Endothelial cell of umbilical vein (primary cell): ENCODE results near the gene ACADVL. TPM values are rescaled to one million over a fixed set of nuclear protein-coding genes. Genes with fewer than 3 reads are reported as not detected.
A peak's percentile ranks its signal among the peaks of the same experiment; 100 is the strongest.

Experiments used
- BruUV-seq: library from RNA; stranded (reverse); fragments of 400-500 nt; replicated peaks from 2 replicates; lab custom pipeline; 2021; lab: Mats Ljungman, UMichigan
- CTCF ChIA-PET: fragments of 300-600, 350-600 bp; sonication (Branson Sonifier 250); formaldehyde crosslinking; loops from one replicate; lab custom pipeline; 2021; ENCODE audit warnings: antibody characterized with exemption, inconsistent platforms; lab: Charles Lee
- POLR2A ChIA-PET: fragments of 300-600, 350-600 bp; sonication (Branson Sonifier 250); formaldehyde crosslinking; loops from one replicate; lab custom pipeline; 2021; ENCODE audit warnings: antibody characterized with exemption, inconsistent platforms; lab: Charles Lee
- DNase-seq: peaks from one replicate; pipeline ENCODE4 v3.0.0-alpha.2; 2011; ENCODE audit warnings: low read depth, low spot score
- FAIRE-seq: peaks from 2 replicates; lab custom pipeline; 2011; peaks lifted over from hg19 to GRCh38; lab: Jason Lieb, UNC
- H2AFZ ChIP-seq: 2 replicates; pipeline ENCODE4 v1.6.0; 2012; ENCODE audit warnings: low read depth, low read length, control low read depth, inconsistent platforms
- H3K27ac ChIP-seq: 2 replicates; pipeline ENCODE4 v1.5.1; 2011; ENCODE audit warnings: low read depth, mild to moderate bottlenecking, control low read depth, low read length, moderate library complexity; ENCODE audit not compliant: insufficient read depth
- H3K27me3 ChIP-seq, 2 experiments: 2 replicates each; pipeline versions ENCODE4 v1.6.0 to v1.6.1; 2011; ENCODE audit warnings: low read length in 2 of 2, mixed read lengths in 1 of 2; ENCODE audit not compliant: control insufficient read depth in 2 of 2, insufficient read depth in 2 of 2
- H3K36me3 ChIP-seq, 2 experiments: 2 replicates in 1 of 2; 3 replicates in 1 of 2; pipeline ENCODE4 v1.5.1; 2011; ENCODE audit warnings: low read length in 2 of 2, mild to moderate bottlenecking in 1 of 2, moderate library complexity in 1 of 2; ENCODE audit not compliant: control insufficient read depth in 2 of 2, insufficient read depth in 2 of 2; ENCODE audit errors: extremely low read depth in 1 of 2
- H3K4me1 ChIP-seq: 3 replicates; pipeline ENCODE4 v1.5.1; 2011; ENCODE audit warnings: mild to moderate bottlenecking, low read length; ENCODE audit not compliant: control insufficient read depth, insufficient read depth; ENCODE audit errors: extremely low read depth
- H3K4me2 ChIP-seq: 2 replicates; pipeline ENCODE4 v1.6.1; 2011; ENCODE audit warnings: low read length, control low read depth, mixed read lengths; ENCODE audit not compliant: insufficient read depth
- H3K4me3 ChIP-seq, 3 experiments: fragments of 200-600 bp in 1 of 3; sonication (generic), shearing (Covaris generic) in 1 of 3; replicated peaks in 1 of 3; 2 replicates each; pipeline ENCODE4 v1.5.1; 2011 to 2016; ENCODE audit warnings: control low read depth in 3 of 3, low read length in 3 of 3, mild to moderate bottlenecking in 2 of 3, inconsistent platforms in 1 of 3, low read depth in 1 of 3, moderate library complexity in 1 of 3; ENCODE audit not compliant: insufficient read depth in 1 of 3
- H3K79me2 ChIP-seq: 2 replicates; pipeline ENCODE4 v1.6.0; 2012; ENCODE audit warnings: low read length, inconsistent platforms; ENCODE audit not compliant: control insufficient read depth, insufficient read depth
- H3K9ac ChIP-seq: replicated peaks from 2 replicates; pipeline ENCODE3; 2011; ENCODE audit warnings: low read length, control low read depth; ENCODE audit not compliant: insufficient read depth; ENCODE audit errors: extremely low read depth
- H3K9me1 ChIP-seq: replicated peaks from 3 replicates; pipeline ENCODE4 v1.6.0; 2011; ENCODE audit warnings: mild to moderate bottlenecking, low read length; ENCODE audit not compliant: control insufficient read depth, insufficient read depth; ENCODE audit errors: extremely low read depth
- H3K9me3 ChIP-seq: replicated peaks from 2 replicates; pipeline ENCODE4 v1.5.1; 2012; ENCODE audit warnings: low read length, inconsistent platforms; ENCODE audit not compliant: control insufficient read depth, insufficient read depth
- H4K20me1 ChIP-seq: replicated peaks from 2 replicates; pipeline ENCODE3; 2011; ENCODE audit warnings: mild to moderate bottlenecking, low read length; ENCODE audit not compliant: control insufficient read depth, insufficient read depth; ENCODE audit errors: extremely low read depth
- CTCF ChIP-seq, 2 donors: IDR thresholded peaks; 1 replicate in 1 of 2; 2 replicates in 1 of 2; pipeline ENCODE4 v1.5.1; 2011; ENCODE audit warnings: low read length in 2 of 2, mild to moderate bottlenecking in 2 of 2, moderate library complexity in 2 of 2, control low read depth in 1 of 2, inconsistent platforms in 1 of 2, low read depth in 1 of 2; ENCODE audit not compliant: insufficient read depth in 1 of 2; ENCODE audit errors: extremely low read depth in 1 of 2
- EZH2 ChIP-seq: IDR thresholded peaks from 2 replicates; pipeline ENCODE4 v1.6.1; 2012; ENCODE audit warnings: borderline replicate concordance, low read depth, mild to moderate bottlenecking, moderate library complexity, low read length, inconsistent platforms; ENCODE audit not compliant: severe bottlenecking
- FOS ChIP-seq: IDR thresholded peaks from 2 replicates; pipeline ENCODE4 v1.6.1; 2011; ENCODE audit warnings: mild to moderate bottlenecking, low read length, moderate library complexity, borderline replicate concordance; ENCODE audit not compliant: insufficient read depth
- GATA2 ChIP-seq: IDR thresholded peaks from 2 replicates; pipeline ENCODE4 v1.7.0; 2011; ENCODE audit warnings: low read depth, mild to moderate bottlenecking, moderate library complexity, mixed read lengths, low read length; ENCODE audit not compliant: insufficient read length, insufficient read depth
- JUN ChIP-seq: IDR thresholded peaks from 2 replicates; pipeline ENCODE4 v1.6.1; 2011; ENCODE audit warnings: borderline replicate concordance, low read depth; ENCODE audit not compliant: insufficient read length, insufficient read depth
- MAX ChIP-seq: IDR thresholded peaks from 2 replicates; pipeline ENCODE4 v1.6.1; 2011; ENCODE audit not compliant: insufficient read depth, insufficient read length
- MYC ChIP-seq: IDR thresholded peaks from one replicate; pipeline ENCODE4 v1.6.1; 2011; ENCODE audit warnings: mild to moderate bottlenecking, low read depth, low read length
- POLR2A ChIP-seq: IDR thresholded peaks from 2 replicates; pipeline ENCODE4 v1.6.1; 2012; ENCODE audit warnings: low read depth, mild to moderate bottlenecking, control low read depth, low read length
- POLR2AphosphoS5 ChIP-seq: IDR thresholded peaks from 2 replicates; pipeline ENCODE4 v1.6.1; 2012; ENCODE audit warnings: low read depth, mild to moderate bottlenecking, control low read depth, low read length, moderate library complexity; ENCODE audit not compliant: insufficient read depth
- dilution Hi-C: fragments of 300-500 bp; cut with MboI; formaldehyde crosslinking; loops from one replicate; pipeline ENCODE4 v1.15.0; 2019; ENCODE audit warnings: low sequenced_read_pairs; ENCODE audit not compliant: extremely low pct_ligation_motif_present
- intact Hi-C: fragments of 100-400 bp; cut with micrococcal nuclease; formaldehyde crosslinking; loops from one replicate; pipeline ENCODE4 v1.10.0; 2022
- polyA plus RNA-seq, 4 experiments: library from polyadenylated mRNA; depleted of rRNA in 3 of 4; stranded (reverse) in 3 of 4; unstranded in 1 of 4; fragments of >200 nt; gene quantifications; 2 replicates each; pipeline versions ENCODE4 v1.2.1 to v1.2.3, GENCODE V29; 2011 to 2012; ENCODE audit warnings: missing spikeins in 1 of 4
- total RNA-seq: library from RNA; stranded (reverse); gene quantifications from 2 replicates; pipeline ENCODE4 v1.2.3, GENCODE V29; 2021

Gene ACADVL
- total and polyA plus RNA-seq, 2 donors (not counting 3 experiments of a cell fraction or from before 2014, with no cell fraction given) = 308 to 376 TPM

- no peak overlapping the region for H3K4me2 ChIP-seq
- no peak for FAIRE-seq
- DNase-seq = no peak
- H3K27ac ChIP-seq = no peak overlapping the region
- intact Hi-C loops (no loop called here), dilution Hi-C loops (no loop called here)
- TSS peak; percentile 23 for BruUV-seq
- no peak overlapping the region for H2AFZ ChIP-seq
- H3K36me3 ChIP-seq = peaks cover 27 to 50% of the 10 kb centered on the region in 2 experiments
- H3K4me3 ChIP-seq = no peak overlapping the region
- TF ChIP-seq CTCF (IDR thresholded peaks at IDR 0.05; ENCODE audit: extremely low read depth in 1 of 2, insufficient read depth in 1 of 2, low read depth in 1 of 2, low read length in 2 of 2) = no peak
- TF ChIP-seq MYC = no peak
- no peak for TF ChIP-seq POLR2A
- no peak for TF ChIP-seq FOS
- no peak for TF ChIP-seq GATA2
- no peak for TF ChIP-seq EZH2
- no peak for TF ChIP-seq JUN
- no peak for TF ChIP-seq POLR2AphosphoS5
- TF ChIP-seq MAX = no peak
- ChIA-PET CTCF (interaction anchor here (1.4 to 2.0 kb wide), 3 partner anchors 15 to 179 kb away, joined by 3 to 9 read pairs (median 4); partner anchors contain the start of gene PHF23), POLR2A (no interaction called here)
- no peaks in the 10 kb centered on the region for H4K20me1 ChIP-seq
- H3K4me1 ChIP-seq = peaks cover 7% of the 10 kb centered on the region
- no peaks in the 10 kb centered on the region for H3K9me1 ChIP-seq
- no peaks in the 10 kb centered on the region for H3K27me3 ChIP-seq
- H3K9ac ChIP-seq = no peak overlapping the region
- no peaks in the 10 kb centered on the region for H3K9me3 ChIP-seq
- peaks cover 2% of the 10 kb centered on the region for H3K79me2 ChIP-seq
Observed at GRCh38 chr17:7224661-7225111, 4.9 kb downstream of the ACADVL start.
